HepG2 (cell line): ENCODE data around the gene SLC25A22. TPM values are rescaled to one million over a fixed set of nuclear protein-coding genes. Genes with fewer than 3 reads are reported as not detected.

ENCODE experiments used
- ATAC-seq: fragments of 200-7000 bp; cut with Tn5 transposase; 3 replicates; pipeline ENCODE4 v1.9.1; 2020; ENCODE audit warnings: mild to moderate bottlenecking, moderate library complexity
- BruUV-seq: library from RNA; stranded (reverse); fragments of 400-500 nt; replicated peaks from 2 replicates; lab custom pipeline; 2021; lab: Mats Ljungman, UMichigan
- CTCF ChIA-PET: fragments of 300-600 bp; formaldehyde crosslinking; extraction: SDS; loops from one replicate; lab custom pipeline; 2021; ENCODE audit warnings: low total read pairs, inconsistent platforms, low intra/inter-chr PET ratio; lab: Yijun Ruan, JAX
- POLR2A ChIA-PET: fragments of 350-600 bp; sonication (Branson Sonifier 250); formaldehyde crosslinking; loops from one replicate; lab custom pipeline; 2020; ENCODE audit warnings: antibody characterized with exemption, inconsistent platforms; lab: Yijun Ruan, JAX
- DNase-seq: peaks from one replicate; pipeline ENCODE4 v3.0.0-alpha.2; 2015; ENCODE audit warnings: low spot score
- FAIRE-seq: peaks from 3 replicates; lab custom pipeline; 2011; peaks lifted over from hg19 to GRCh38; lab: Jason Lieb, UNC
- H2AFZ ChIP-seq: one replicate; pipeline ENCODE4 v1.6.1; 2011; ENCODE audit warnings: low read length, inconsistent platforms
- H3K27ac ChIP-seq: fragments of 300-600 bp; 3 replicates; pipeline ENCODE4 v1.8.0; 2011; ENCODE audit warnings: mixed run types, mild to moderate bottlenecking, mixed read lengths, low read length, inconsistent platforms; ENCODE audit not compliant: insufficient read depth; ENCODE audit errors: extremely low read length
- H3K27me3 ChIP-seq, 2 experiments: fragments of 200-600 bp in 1 of 2; 2 replicates in 1 of 2; 3 replicates in 1 of 2; pipeline versions ENCODE4 v1.6.0 to v1.8.0; 2011; ENCODE audit warnings: low read length in 2 of 2, mild to moderate bottlenecking in 2 of 2, moderate library complexity in 2 of 2, inconsistent platforms in 1 of 2; ENCODE audit not compliant: insufficient read depth in 2 of 2, control insufficient read depth in 1 of 2
- H3K36me3 ChIP-seq, 2 experiments: fragments of 200-600 bp in 1 of 2; replicated peaks in 1 of 2; 2 replicates in 1 of 2; 3 replicates in 1 of 2; pipeline versions ENCODE4 v1.5.1 to v1.8.0; 2011; ENCODE audit warnings: low read length in 2 of 2, inconsistent platforms in 1 of 2; ENCODE audit not compliant: insufficient read depth in 2 of 2, control insufficient read depth in 1 of 2
- H3K4me1 ChIP-seq: 2 replicates; pipeline ENCODE4 v1.5.1; 2012; ENCODE audit warnings: low read length, inconsistent platforms; ENCODE audit not compliant: insufficient read depth
- H3K4me2 ChIP-seq: 2 replicates; pipeline ENCODE4 v1.6.0; 2011; ENCODE audit warnings: low read depth, low read length, inconsistent platforms
- H3K4me3 ChIP-seq, 3 experiments: fragments of 200-600 bp in 1 of 3; sonication (generic), shearing (Covaris generic) in 1 of 3; replicated peaks in 1 of 3; 2 replicates each; pipeline ENCODE4 v1.5.1; 2011 to 2016; ENCODE audit warnings: low read length in 3 of 3, inconsistent platforms in 2 of 3, low read depth in 2 of 3, mild to moderate bottlenecking in 2 of 3, control low read depth in 1 of 3, mixed read lengths in 1 of 3; ENCODE audit not compliant: insufficient read depth in 1 of 3
- H3K79me2 ChIP-seq: one replicate; pipeline ENCODE4 v1.6.1; 2011; ENCODE audit warnings: low read length, inconsistent platforms; ENCODE audit not compliant: insufficient read depth
- H3K9ac ChIP-seq: 2 replicates; pipeline ENCODE4 v1.6.0; 2011; ENCODE audit warnings: mild to moderate bottlenecking, low read depth, low read length, inconsistent platforms; ENCODE audit not compliant: insufficient read depth
- H3K9me3 ChIP-seq: 2 replicates; pipeline ENCODE4 v1.5.1; 2012; ENCODE audit warnings: mild to moderate bottlenecking, low read length
- H4K20me1 ChIP-seq: 2 replicates; pipeline ENCODE4 v1.6.0; 2011; ENCODE audit warnings: inconsistent platforms, mild to moderate bottlenecking, low read length, moderate library complexity; ENCODE audit not compliant: insufficient read depth
- AKAP8 ChIP-seq: sonication (generic); formaldehyde crosslinking; IDR thresholded peaks from 2 replicates; pipeline ENCODE4 v1.5.1; 2020; ENCODE audit warnings: mild to moderate bottlenecking, missing genetic modification reagents
- ARHGAP35 ChIP-seq: sonication (generic); formaldehyde crosslinking; IDR thresholded peaks from 2 replicates; pipeline ENCODE4 v1.9.0; 2022; ENCODE audit warnings: mild to moderate bottlenecking, inconsistent platforms, moderate library complexity, missing genetic modification reagents, borderline replicate concordance
- ESRRA ChIP-seq: sonication (generic); formaldehyde crosslinking; IDR thresholded peaks from 2 replicates; pipeline ENCODE4 v1.5.1; 2020; ENCODE audit warnings: mild to moderate bottlenecking, low read depth, missing genetic modification reagents
- ETV6 ChIP-seq: sonication (generic); formaldehyde crosslinking; conservative IDR thresholded peaks from 2 replicates; pipeline ENCODE4 v1.4.0; 2020; ENCODE audit warnings: missing genetic modification reagents
- KDM2A ChIP-seq: sonication (generic); formaldehyde crosslinking; IDR thresholded peaks from 2 replicates; pipeline ENCODE4 v1.4.0; 2020; ENCODE audit warnings: low read depth, missing genetic modification reagents, borderline replicate concordance
- MXD4 ChIP-seq: IDR thresholded peaks from 2 replicates; pipeline ENCODE4 v1.6.1; 2016; ENCODE audit warnings: mild to moderate bottlenecking, missing biosample characterization, missing genetic modification reagents
- NR2F6 ChIP-seq, 2 experiments: IDR thresholded peaks; 2 replicates each; pipeline ENCODE4 v1.6.1; 2016; ENCODE audit warnings: antibody characterized with exemption in 1 of 2, mild to moderate bottlenecking in 1 of 2
- RARA ChIP-seq: IDR thresholded peaks from 2 replicates; pipeline ENCODE4 v1.6.1; 2016; ENCODE audit warnings: missing genetic modification reagents, missing compliant biosample characterization
- RXRB ChIP-seq: IDR thresholded peaks from 2 replicates; pipeline ENCODE4 v1.6.1; 2016; ENCODE audit warnings: borderline replicate concordance, missing genetic modification reagents, missing compliant biosample characterization
- SNAI1 ChIP-seq: sonication (generic); formaldehyde crosslinking; IDR thresholded peaks from 2 replicates; pipeline ENCODE4 v1.5.0; 2020; ENCODE audit warnings: mild to moderate bottlenecking, missing genetic modification reagents, borderline replicate concordance
- ZNF253 ChIP-seq: sonication (generic); formaldehyde crosslinking; IDR thresholded peaks from 2 replicates; pipeline ENCODE4 v1.8.0; 2022; ENCODE audit warnings: mild to moderate bottlenecking, missing genetic modification reagents, borderline replicate concordance
- ZNF670 ChIP-seq: sonication (generic); formaldehyde crosslinking; IDR thresholded peaks from 2 replicates; pipeline ENCODE4 v1.8.0; 2022; ENCODE audit warnings: mild to moderate bottlenecking, missing genetic modification reagents, borderline replicate concordance
- WGBS: methylation state at CpG from one replicate; pipeline ENCODE4 v1.1.6; 2017; ENCODE audit warnings: low lambda C conversion rate; 5-methylcytosine and 5-hydroxymethylcytosine counted together
- in situ Hi-C: cut with HindIII; loops from 2 replicates; pipeline ENCODE4 v1.10.0; 2017; ENCODE audit warnings: low pct_unique_long_range_greater_than_20kb; ENCODE audit not compliant: extremely low pct_ligation_motif_present
- intact Hi-C: fragments of 100-400 bp; cut with micrococcal nuclease; formaldehyde crosslinking; loops from one replicate; pipeline ENCODE4 v1.10.0; 2022; ENCODE audit not compliant: unreplicated experiment
- polyA plus RNA-seq, 8 experiments: library from polyadenylated mRNA; depleted of rRNA in 3 of 8; stranded (reverse) in 7 of 8; unstranded in 1 of 8; fragments of >200 nt; fragmentation: Illumina TruSeq in 4 of 8; extraction: Trizol in 4 of 8; gene quantifications; 2 replicates each; pipeline versions ENCODE4 v1.2.1 to v1.2.3, GENCODE V29; 2011 to 2016; ENCODE audit warnings: low read depth in 4 of 8, missing spikeins in 1 of 8, mixed read lengths in 1 of 8; ENCODE audit not compliant: insufficient read depth in 1 of 8
- total RNA-seq, 5 experiments: library from RNA; depleted of rRNA; stranded (reverse); fragments of >200 nt; fragmentation: Illumina TruSeq; extraction: Trizol; gene quantifications; 2 replicates each; pipeline ENCODE4 v1.2.3, GENCODE V29; 2016; ENCODE audit warnings: low read depth in 1 of 5
- TF ChIP-seq, protein P1 (sequence below): sonication (generic); formaldehyde crosslinking; IDR thresholded peaks from 2 replicates; pipeline ENCODE4 v1.4.0; 2020; ENCODE audit warnings: missing genetic modification reagents, borderline replicate concordance
- TF ChIP-seq, protein P2 (sequence below): sonication (generic); formaldehyde crosslinking; IDR thresholded peaks from 2 replicates; pipeline ENCODE4 v1.5.1; 2020; ENCODE audit warnings: mild to moderate bottlenecking, missing genetic modification reagents, moderate library complexity

SLC25A22 gene
- total and polyA plus RNA-seq, 2 of the 13 experiments (the other 11 are each of a cell fraction or from before 2014, with no cell fraction given): 12.4 to 19.2 TPM

DNA sequence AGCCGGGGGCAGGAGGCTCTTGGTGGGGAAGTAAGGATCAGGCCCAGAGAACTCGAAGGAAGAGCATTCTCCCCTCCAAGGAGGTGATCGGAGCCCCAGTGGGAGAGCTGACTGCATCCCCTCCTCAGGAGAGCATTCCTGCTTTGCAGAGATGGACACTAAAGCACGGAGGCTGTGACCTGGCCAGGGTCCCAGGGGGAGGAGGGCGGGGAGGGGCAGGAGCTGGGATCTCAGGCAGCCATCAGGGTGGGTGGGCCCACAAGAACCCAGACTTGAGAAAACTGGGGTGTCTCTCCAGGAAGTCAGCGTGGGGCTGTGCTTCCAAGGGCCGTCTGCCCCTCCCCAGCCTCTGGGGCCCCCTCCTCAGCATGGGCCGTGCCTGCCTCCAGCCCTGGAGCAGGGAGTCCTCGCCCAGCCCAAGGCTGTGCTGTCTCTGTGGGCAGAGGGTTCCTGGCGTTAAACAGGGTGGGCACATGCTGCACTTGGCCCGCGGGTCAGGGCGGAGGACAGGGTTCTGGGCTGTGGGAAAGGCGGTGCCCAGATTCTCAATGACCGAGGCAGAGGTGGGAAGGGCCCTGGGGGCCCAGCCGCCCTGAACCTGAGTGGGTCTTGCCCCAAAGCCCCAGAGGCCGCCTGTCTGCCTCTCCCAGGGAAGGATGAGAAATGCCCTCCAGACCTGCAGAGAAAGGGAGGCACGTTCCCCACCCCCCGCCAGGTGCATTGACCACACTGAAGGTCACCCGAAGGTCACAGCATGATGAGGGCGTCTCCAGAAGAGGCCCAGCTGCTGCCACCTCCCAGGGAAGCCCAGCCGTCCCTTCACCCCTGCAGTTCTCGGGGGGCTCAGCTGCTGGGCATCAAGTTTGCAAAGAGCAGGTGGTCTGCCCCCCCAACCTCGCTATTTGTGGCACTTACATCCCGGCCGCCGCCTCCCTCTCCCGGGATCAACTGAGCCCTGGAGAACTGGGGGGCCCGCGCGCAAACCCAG, 8.8 kb downstream of the SLC25A22 start:
- POLR2A ChIA-PET: interaction anchor here (0.5 to 1.3 kb wide), 2 partner anchors 14 to 20 kb away, joined by 3 to 4 read pairs; partner anchors contain the start of gene RPLP2
- H4K20me1 ChIP-seq: no peaks in the 10 kb centered on the region
- no peak for FAIRE-seq
- DNase-seq: no peak
- H3K4me1 ChIP-seq: peaks cover 21% of the 10 kb centered on the region
- CTCF ChIA-PET: no interaction called here
- H3K36me3 ChIP-seq: no peaks in the 10 kb centered on the region; a peak in 1 of 5 replicates
- peak; percentile 8 for ATAC-seq
- H3K9me3 ChIP-seq: no peaks in the 10 kb centered on the region
- no peaks in the 10 kb centered on the region for H3K79me2 ChIP-seq
- intact Hi-C loops (no loop called here), in situ Hi-C loops (no loop called here)
- H3K4me3 ChIP-seq: peak overlapping the region in 1 of 3 experiments; percentile 43; a peak in 1 of 6 replicates
- peak overlapping the region; percentile 51 for H3K4me2 ChIP-seq
- BruUV-seq: no TSS peak
- H3K27ac ChIP-seq: no peak overlapping the region
- peak overlapping the region; percentile 4; the same call in 1 of the 2 replicates for H3K9ac ChIP-seq
- no CpG with 5 or more reads among the region's 31 CpGs for WGBS
- H3K27me3 ChIP-seq: peaks cover 0 to 2% of the 10 kb centered on the region in 2 experiments; a peak in 1 of 5 replicates
- no peak overlapping the region for H2AFZ ChIP-seq
- TF ChIP-seq MXD4 (CRISPR knock-in tag) (no peak), RXRB (CRISPR knock-in tag) (no peak), RARA (CRISPR knock-in tag) (peak; percentile 72), ARHGAP35 (CRISPR knock-in tag) (no peak), ZNF253 (CRISPR knock-in tag) (no peak), AKAP8 (CRISPR knock-in tag) (peak; percentile 76), NR2F6 (IDR thresholded peaks at IDR 0.05) (no peak), NR2F6 (CRISPR knock-in tag; IDR thresholded peaks at IDR 0.05) (0 out of 2 replicates have a peak, but pooled peaks have one; percentile 10), KDM2A (CRISPR knock-in tag) (peak; percentile 81), ETV6 (CRISPR knock-in tag) (no peak), ESRRA (CRISPR knock-in tag) (peak; percentile 97), SNAI1 (no peak), ZNF670 (no peak)
- TF ChIP-seq, protein P1, sequence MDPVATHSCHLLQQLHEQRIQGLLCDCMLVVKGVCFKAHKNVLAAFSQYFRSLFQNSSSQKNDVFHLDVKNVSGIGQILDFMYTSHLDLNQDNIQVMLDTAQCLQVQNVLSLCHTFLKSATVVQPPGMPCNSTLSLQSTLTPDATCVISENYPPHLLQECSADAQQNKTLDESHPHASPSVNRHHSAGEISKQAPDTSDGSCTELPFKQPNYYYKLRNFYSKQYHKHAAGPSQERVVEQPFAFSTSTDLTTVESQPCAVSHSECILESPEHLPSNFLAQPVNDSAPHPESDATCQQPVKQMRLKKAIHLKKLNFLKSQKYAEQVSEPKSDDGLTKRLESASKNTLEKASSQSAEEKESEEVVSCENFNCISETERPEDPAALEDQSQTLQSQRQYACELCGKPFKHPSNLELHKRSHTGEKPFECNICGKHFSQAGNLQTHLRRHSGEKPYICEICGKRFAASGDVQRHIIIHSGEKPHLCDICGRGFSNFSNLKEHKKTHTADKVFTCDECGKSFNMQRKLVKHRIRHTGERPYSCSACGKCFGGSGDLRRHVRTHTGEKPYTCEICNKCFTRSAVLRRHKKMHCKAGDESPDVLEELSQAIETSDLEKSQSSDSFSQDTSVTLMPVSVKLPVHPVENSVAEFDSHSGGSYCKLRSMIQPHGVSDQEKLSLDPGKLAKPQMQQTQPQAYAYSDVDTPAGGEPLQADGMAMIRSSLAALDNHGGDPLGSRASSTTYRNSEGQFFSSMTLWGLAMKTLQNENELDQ (CRISPR knock-in tag): no peak
- TF ChIP-seq, protein P2, sequence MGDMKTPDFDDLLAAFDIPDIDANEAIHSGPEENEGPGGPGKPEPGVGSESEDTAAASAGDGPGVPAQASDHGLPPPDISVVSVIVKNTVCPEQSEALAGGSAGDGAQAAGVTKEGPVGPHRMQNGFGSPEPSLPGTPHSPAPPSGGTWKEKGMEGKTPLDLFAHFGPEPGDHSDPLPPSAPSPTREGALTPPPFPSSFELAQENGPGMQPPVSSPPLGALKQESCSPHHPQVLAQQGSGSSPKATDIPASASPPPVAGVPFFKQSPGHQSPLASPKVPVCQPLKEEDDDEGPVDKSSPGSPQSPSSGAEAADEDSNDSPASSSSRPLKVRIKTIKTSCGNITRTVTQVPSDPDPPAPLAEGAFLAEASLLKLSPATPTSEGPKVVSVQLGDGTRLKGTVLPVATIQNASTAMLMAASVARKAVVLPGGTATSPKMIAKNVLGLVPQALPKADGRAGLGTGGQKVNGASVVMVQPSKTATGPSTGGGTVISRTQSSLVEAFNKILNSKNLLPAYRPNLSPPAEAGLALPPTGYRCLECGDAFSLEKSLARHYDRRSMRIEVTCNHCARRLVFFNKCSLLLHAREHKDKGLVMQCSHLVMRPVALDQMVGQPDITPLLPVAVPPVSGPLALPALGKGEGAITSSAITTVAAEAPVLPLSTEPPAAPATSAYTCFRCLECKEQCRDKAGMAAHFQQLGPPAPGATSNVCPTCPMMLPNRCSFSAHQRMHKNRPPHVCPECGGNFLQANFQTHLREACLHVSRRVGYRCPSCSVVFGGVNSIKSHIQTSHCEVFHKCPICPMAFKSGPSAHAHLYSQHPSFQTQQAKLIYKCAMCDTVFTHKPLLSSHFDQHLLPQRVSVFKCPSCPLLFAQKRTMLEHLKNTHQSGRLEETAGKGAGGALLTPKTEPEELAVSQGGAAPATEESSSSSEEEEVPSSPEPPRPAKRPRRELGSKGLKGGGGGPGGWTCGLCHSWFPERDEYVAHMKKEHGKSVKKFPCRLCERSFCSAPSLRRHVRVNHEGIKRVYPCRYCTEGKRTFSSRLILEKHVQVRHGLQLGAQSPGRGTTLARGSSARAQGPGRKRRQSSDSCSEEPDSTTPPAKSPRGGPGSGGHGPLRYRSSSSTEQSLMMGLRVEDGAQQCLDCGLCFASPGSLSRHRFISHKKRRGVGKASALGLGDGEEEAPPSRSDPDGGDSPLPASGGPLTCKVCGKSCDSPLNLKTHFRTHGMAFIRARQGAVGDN (CRISPR knock-in tag): 0 out of 2 replicates have a peak, but pooled peaks have one; percentile 17
